Gastroesophageal sphincter (tissue), 4 donors: ENCODE results near the gene SPEF2. TPM values are rescaled to one million over a fixed set of nuclear protein-coding genes. Genes with fewer than 3 reads are reported as not detected.

Experiments
- ATAC-seq: fragments of 150-250 bp; one replicate; pipeline ENCODE4 v1.9.1; 2016; ENCODE audit warnings: mild to moderate bottlenecking, moderate library complexity
- H3K27ac ChIP-seq, 4 donors: fragments of 200-600 bp; sonication (generic) in 3 of 4; 1 replicate in 3 of 4; 2 replicates in 1 of 4; pipeline ENCODE4 v1.5.1; 2016 to 2019
- H3K27me3 ChIP-seq: fragments of 200-600 bp; sonication (generic); one replicate; pipeline ENCODE4 v1.5.1; 2019
- H3K36me3 ChIP-seq, 2 donors: fragments of 200-600 bp; sonication (generic); one replicate each; pipeline ENCODE4 v1.5.1; 2019; ENCODE audit warnings: control low read depth in 1 of 2
- H3K4me1 ChIP-seq, 3 donors: fragments of 200-600 bp; sonication (generic); 1 replicate in 2 of 3; 2 replicates in 1 of 3; pipeline ENCODE4 v1.5.1; 2016 to 2019; ENCODE audit warnings: control low read depth in 2 of 3
- H3K4me3 ChIP-seq, 2 donors: fragments of 200-600 bp; sonication (generic); one replicate each; pipeline ENCODE4 v1.5.1; 2019; ENCODE audit warnings: mild to moderate bottlenecking in 1 of 2, moderate library complexity in 1 of 2
- H3K9me3 ChIP-seq, 3 donors: fragments of 200-600 bp; sonication (generic); one replicate each; pipeline ENCODE4 v1.5.1; 2017 to 2019; ENCODE audit warnings: control low read depth in 2 of 3
- EP300 ChIP-seq: sonication (generic); formaldehyde crosslinking; IDR thresholded peaks from one replicate; pipeline ENCODE4 v1.6.1; 2017; ENCODE audit warnings: antibody characterized with exemption, mild to moderate bottlenecking
- POLR2A ChIP-seq, 2 donors: fragments of 450-650 bp; IDR thresholded peaks; one replicate each; pipeline ENCODE4 v1.6.1; 2017; ENCODE audit warnings: antibody characterized with exemption in 2 of 2, mild to moderate bottlenecking in 2 of 2, moderate library complexity in 1 of 2
- POLR2AphosphoS5 ChIP-seq: sonication (generic); formaldehyde crosslinking; IDR thresholded peaks from one replicate; pipeline ENCODE4 v1.6.1; 2017; ENCODE audit warnings: antibody characterized with exemption
- WGBS, 2 donors: methylation state at CpG; one replicate each; pipeline ENCODE4 v1.1.5; 2018; ENCODE audit warnings: low coverage in 1 of 2; 5-methylcytosine and 5-hydroxymethylcytosine counted together
- total RNA-seq, 4 donors: library from RNA; depleted of rRNA; stranded (reverse); fragments of >200 nt; gene quantifications; one replicate each; pipeline ENCODE4 v1.1.0, GENCODE V29; 2016
- TF ChIP-seq, protein P1 (sequence below), 4 experiments: fragments of 200-600 bp in 2 of 4; fragments of 450-650 bp in 2 of 4; sonication (generic) in 1 of 4; IDR thresholded peaks; one replicate each; pipeline ENCODE4 v1.5.1; 2017 to 2019; ENCODE audit warnings: antibody characterized with exemption in 4 of 4, mild to moderate bottlenecking in 2 of 4, moderate library complexity in 2 of 4

Gene SPEF2
- total RNA-seq, 4 donors from 2014 or later: 2.1 to 5.8 (median 3.1) TPM

DNA sequence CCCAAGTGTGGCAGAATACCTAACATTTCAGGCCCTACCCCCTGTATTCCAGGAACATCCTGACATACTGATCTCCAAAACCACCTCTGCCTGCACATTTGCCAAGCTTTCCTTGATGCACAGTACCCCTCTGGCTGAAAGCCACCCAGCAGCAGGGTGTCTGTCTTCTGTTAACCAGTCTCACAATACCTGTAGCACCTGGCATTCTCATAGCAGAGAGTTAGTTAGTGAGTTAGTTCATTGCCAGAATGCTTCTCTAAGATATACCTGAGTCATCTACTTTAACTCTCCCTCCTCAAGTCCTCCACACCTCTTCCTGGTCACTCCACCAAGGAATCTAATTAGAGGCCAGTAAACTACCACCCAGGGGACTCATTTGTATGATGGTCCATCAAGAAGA lies 192.9 kb downstream of the SPEF2 start:
- Histone ChIP-seq H3K27me3 (no peaks in the 10 kb centered on the region), H3K27ac (no peak overlapping the region), H3K9me3 (no peaks in the 10 kb centered on the region), H3K4me3 (no peak overlapping the region), H3K4me1 (no peaks in the 10 kb centered on the region), H3K36me3 (no peaks in the 10 kb centered on the region)
- no peak for ATAC-seq
- no peak for TF ChIP-seq EP300
- TF ChIP-seq, protein P1, sequence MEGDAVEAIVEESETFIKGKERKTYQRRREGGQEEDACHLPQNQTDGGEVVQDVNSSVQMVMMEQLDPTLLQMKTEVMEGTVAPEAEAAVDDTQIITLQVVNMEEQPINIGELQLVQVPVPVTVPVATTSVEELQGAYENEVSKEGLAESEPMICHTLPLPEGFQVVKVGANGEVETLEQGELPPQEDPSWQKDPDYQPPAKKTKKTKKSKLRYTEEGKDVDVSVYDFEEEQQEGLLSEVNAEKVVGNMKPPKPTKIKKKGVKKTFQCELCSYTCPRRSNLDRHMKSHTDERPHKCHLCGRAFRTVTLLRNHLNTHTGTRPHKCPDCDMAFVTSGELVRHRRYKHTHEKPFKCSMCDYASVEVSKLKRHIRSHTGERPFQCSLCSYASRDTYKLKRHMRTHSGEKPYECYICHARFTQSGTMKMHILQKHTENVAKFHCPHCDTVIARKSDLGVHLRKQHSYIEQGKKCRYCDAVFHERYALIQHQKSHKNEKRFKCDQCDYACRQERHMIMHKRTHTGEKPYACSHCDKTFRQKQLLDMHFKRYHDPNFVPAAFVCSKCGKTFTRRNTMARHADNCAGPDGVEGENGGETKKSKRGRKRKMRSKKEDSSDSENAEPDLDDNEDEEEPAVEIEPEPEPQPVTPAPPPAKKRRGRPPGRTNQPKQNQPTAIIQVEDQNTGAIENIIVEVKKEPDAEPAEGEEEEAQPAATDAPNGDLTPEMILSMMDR (IDR thresholded peaks at IDR 0.05): no peak
- no peak for TF ChIP-seq POLR2AphosphoS5
- no peak for TF ChIP-seq POLR2A (IDR thresholded peaks at IDR 0.05)

GRCh38 chr5:35811108-35811741 lies 193.6 kb downstream of the SPEF2 start:
- Histone ChIP-seq H3K4me3 (no peak overlapping the region), H3K27me3 (no peaks in the 10 kb centered on the region), H3K36me3 (no peaks in the 10 kb centered on the region), H3K4me1 (no peaks in the 10 kb centered on the region), H3K9me3 (no peaks in the 10 kb centered on the region), H3K27ac (no peak overlapping the region)
- 60 to 73% methylated on average over 2 to 3 of the region's 3 CpGs for WGBS, 2 donors
- TF ChIP-seq EP300: no peak
- TF ChIP-seq, protein P1 (IDR thresholded peaks at IDR 0.05): no peak
- no peak for TF ChIP-seq POLR2A (IDR thresholded peaks at IDR 0.05)
- no peak for TF ChIP-seq POLR2AphosphoS5
- ATAC-seq: no peak

- Histone ChIP-seq H3K9me3 (no peaks in the 10 kb centered on the region), H3K27ac (no peak overlapping the region), H3K27me3 (no peaks in the 10 kb centered on the region), H3K4me3 (no peak overlapping the region), H3K36me3 (no peaks in the 10 kb centered on the region), H3K4me1 (no peaks in the 10 kb centered on the region)
- no peak for TF ChIP-seq EP300
- no peak for TF ChIP-seq POLR2A (IDR thresholded peaks at IDR 0.05)
- TF ChIP-seq, protein P1 (IDR thresholded peaks at IDR 0.05): no peak
- 31 to 55% methylated on average over 1 of the region's 1 CpG for whole genome bisulfite sequencing, 2 donors
- ATAC-seq: no peak
These were observed 195.9 kb downstream of the SPEF2 start for GRCh38 chr5:35813521-35813920.

DNA sequence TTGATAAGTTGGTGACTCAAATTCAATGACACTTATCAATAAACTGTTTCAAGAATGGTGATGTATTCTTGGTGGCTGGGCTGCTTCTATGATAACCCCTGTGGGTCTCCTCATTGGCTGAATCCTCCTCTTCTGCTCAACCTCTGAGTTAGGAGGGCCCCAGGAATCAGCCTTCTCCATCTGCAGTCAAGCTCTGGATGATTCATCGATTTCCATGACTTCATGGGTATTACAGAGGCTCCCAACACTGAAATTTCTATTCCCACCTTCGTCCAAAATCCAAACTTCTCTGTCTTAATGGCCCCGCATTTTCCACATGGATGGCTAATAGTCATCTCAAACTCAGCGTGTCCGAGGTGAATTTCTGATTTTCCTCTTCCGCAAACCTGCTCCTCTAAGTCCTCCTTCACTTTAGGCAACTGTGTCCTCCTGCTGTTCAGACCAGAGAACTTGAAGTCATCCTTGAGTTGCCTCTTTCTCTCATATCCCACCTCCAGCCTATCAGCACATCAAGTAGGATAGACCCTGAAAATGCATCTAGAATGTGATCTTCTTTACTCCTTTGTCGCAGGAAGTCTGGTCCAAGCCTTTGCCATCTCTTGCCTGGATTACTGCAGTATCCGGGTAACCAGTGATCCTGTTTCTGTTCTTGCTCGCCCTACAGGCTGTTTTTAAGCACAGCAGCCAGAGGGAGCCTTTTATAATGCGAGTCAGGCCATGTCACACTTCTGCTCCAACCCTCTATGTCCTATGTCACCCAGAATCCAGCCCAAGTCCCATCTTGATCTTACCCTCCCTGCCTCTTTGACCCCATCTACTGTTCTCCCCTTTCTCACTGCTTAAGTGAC lies 197.7 kb downstream of the SPEF2 start:
- no peak for TF ChIP-seq POLR2A (IDR thresholded peaks at IDR 0.05)
- TF ChIP-seq, protein P1 (IDR thresholded peaks at IDR 0.05): no peak
- TF ChIP-seq POLR2AphosphoS5: no peak
- no peak for TF ChIP-seq EP300
- Histone ChIP-seq H3K4me3 (no peak overlapping the region), H3K36me3 (no peaks in the 10 kb centered on the region), H3K27ac (no peak overlapping the region), H3K4me1 (no peaks in the 10 kb centered on the region), H3K9me3 (no peaks in the 10 kb centered on the region), H3K27me3 (no peaks in the 10 kb centered on the region)
- ATAC-seq: no peak
- 71 to 77% methylated on average over 9 to 10 of the region's 10 CpGs for WGBS, 2 donors
